HS-5 (cell line): ENCODE data around the gene FAM193B.
"Not testable (repeated sequence)": the region's sequence is repeated elsewhere in the genome, so short reads cannot be mapped to it uniquely, and the experiment has no call there.

ENCODE experiments used
- DNase-seq: peaks from one replicate; pipeline ENCODE4 v3.0.0-alpha.2; 2012; ENCODE audit warnings: low read depth

Gene FAM193B

DNA sequence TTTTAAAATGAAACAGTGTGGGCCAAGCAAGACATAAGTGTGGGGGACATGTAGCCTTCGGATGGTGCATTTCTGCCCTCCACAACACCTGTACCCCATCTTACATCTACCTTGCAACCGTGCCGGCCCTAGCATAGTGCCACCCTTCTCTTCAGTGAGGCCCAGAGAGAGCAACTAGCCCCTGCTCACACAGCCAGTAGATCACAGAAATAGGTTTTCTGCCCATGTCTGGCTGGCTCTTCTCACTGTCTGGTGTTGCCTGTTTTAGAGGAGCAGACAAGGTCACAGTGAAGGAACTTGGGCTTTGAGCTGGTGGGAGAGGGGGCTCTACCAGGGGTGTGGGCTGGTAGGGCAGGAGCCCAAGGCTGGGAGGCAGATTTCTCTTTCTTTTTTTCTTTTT is 68.1 kb downstream of the FAM193B start:
- no peak for DNase-seq

DNA sequence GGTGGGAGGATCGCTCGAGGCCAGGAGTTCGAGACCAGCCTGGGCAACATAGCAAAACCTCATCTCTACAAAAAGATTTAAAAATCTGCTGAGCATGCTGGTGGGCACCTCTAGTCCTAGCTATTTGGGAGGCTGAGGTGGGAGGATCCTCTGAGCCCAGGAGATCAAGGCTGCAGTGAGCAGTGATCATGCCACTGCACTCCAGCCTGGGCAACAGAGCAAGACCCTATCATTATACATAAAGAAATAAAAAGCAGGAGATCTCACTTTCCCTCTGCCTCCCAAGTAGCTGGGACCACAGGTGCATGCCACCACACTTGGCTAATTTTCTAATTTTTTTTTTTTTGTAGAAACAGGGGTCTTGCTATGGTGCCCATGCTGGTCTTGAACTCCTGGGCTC is 68.6 kb downstream of the FAM193B start:
- not testable (repeated sequence) for DNase-seq

DNA sequence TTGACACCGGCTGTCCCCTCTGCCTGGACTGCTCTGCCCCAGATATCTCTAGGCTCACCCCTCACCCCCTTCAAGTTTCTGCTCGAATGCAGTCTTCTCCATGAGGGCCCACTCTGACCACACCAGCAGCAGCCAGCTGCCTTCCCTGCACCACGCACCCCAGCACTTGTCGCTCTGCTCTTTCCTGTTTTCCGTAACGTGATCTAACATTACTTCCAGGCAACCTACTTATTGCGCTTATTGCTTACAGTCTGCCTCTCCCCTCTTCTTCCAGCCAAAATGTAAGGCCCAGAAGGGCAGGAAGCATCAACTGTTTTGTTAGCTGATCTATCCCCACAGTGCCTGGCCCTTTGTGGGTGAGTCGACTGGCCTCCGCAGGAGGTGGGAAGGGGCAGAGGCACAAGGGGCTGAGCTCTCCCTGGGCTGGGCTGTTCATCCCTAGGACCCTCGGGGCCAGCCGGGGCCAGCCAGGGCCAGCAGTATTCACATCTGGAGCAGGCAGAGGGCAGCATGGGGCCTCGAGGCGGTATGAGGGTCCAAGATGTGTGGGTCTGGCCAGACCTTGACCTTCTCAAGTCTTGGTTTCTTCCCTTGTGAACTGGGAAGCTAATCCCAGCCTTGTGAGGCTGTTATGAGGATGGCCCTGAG is 69.3 kb downstream of the FAM193B start:
- no peak for DNase-seq

DNA sequence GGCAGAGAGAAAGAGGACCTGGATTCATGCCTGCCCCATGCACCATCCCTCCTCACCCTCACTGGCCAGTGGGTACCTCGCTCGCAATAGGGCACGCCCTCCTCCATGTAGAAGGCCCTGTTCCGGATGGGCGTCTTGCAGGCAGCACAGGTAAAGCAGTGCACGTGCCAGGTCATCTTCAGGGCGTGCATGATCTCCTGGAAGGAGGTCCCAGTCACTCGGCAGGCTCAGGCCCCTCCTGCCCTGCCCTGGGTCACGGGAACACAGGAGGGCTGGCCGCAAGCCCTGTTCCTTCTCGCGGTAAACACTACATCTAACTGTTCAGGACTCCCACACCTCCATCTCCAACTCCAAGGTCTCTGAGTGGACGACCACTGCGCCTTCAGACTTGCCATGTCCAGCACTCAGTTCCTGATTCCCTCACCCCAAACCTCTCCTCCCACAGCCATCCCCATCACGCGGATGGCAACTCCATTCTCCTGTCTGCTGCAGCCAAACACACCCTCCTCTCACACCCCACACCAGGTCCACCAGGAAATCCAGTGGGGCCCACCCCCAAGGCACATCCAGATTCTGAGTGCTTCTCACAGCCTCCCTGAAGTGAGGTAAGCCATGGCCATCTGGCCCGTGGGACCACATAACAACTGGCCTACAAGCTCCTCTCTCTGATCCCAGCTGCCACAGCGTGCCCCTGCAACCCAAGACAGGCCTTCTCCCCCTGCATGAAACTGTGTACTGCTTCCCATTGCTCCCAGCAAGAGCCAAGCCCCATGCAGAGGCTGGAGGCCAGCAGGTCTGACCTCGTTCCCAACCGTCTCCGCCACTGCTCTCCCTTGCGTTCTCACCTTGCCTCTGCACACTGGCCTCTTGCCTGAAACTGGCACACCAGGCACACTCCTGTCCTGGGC is 70.1 kb downstream of the FAM193B start:
- no peak for DNase-seq

DNA sequence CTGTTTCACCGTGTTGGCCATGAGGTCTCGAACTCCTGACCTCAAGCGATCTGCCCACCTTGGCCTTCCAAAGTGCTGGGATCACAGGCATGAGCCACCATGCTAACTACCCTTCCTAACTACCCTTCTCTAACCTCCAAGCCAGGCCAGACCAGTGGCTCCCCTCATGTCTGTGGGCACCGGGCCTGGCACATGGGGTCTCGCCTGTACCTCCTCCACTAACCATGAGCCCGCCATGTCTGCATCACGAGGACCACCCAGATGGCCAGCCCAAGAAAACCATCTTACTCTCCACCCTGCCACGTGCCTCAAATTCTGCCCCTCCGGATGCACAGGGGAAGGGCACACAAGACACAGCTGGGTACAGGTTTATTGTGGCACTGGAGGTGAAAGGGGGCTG is 71.3 kb downstream of the FAM193B start:
- no peak for DNase-seq

DNA sequence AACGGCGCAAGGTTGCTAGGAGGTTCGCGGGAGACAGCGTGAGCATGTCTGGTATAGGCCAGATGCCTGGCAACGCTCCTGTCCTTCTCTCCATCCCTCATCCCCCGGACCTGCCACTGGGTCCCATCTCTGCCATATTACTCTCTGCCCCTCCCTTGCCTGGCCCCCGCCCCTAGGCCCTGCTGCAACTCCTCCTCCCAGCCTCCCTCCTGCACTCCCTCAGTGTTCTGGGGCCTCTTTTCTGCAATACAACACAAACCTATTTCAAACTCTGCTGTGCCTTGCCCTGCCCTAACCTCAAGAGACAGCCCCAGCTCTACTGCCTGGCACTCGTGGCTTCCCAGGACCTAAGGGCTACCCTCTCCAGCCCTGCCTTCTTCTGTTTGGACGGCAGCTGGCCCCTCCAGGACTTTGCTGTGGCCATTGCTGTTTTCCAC is 72.0 kb downstream of the FAM193B start:
- DNase-seq: no peak

DNA sequence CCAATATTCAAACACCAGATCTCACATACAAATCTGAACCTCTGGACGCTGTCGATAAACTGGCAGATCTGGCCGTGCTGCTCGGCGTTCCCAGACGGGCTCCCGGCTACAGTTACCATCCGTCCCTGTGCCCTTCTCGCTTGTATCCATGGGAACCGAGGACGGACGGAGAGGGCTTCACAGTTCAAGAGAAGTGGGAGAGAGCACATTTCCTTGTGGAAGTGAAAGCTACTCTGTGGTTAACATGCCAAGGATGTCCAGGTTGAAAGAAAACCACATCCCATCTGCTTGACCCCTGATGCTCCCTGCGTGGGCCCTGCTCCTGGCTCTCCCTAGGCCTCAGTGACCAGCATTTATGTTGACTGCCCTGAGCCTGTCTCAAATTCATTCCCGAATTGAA is 74.6 kb downstream of the FAM193B start:
- no peak for DNase-seq

DNA sequence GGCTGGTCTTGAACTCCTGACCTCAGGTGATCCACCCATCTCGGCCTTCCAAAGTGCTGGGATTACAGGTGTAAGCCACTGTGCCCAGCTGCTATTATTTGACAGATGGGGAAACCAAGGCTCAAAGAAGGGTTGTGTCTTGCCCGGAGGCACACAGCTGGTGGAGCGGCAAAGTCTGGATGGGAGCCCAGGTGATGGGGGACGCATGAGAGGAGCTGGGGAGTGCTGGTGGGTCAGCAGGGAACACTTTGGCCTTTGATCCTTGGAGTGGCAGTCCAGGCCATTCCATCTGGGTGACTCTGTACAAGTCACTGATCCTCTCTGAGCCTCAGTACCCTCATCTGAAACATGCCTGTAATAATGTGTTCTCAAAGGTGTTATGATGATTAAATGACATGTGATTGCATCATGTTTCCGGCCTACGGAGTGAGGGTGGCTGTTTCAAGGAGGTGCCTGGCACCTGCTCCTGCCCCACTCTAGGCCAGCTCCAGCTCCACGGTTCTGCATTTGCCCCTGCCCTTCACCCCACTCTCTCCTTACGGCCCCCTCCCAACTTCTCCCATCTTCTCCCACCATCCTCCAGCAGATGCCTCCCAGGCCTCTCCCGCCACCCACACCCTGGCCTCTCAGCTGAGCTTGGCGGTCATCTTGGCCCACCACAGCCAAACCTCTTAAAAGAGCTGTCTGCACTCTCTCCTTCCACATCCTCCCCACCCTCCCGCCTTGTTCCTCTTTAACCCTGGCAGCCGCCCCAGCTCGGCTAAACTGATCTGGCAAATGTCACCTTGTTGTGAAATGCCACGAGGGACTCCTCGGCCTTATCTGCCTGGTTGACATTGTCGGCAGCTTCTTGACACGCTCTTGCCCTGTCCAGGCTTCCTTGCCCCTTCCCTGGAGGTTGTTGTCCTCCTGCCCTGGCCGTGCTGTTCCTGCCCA is 75.4 kb downstream of the FAM193B start:
- DNase-seq: no peak

DNA sequence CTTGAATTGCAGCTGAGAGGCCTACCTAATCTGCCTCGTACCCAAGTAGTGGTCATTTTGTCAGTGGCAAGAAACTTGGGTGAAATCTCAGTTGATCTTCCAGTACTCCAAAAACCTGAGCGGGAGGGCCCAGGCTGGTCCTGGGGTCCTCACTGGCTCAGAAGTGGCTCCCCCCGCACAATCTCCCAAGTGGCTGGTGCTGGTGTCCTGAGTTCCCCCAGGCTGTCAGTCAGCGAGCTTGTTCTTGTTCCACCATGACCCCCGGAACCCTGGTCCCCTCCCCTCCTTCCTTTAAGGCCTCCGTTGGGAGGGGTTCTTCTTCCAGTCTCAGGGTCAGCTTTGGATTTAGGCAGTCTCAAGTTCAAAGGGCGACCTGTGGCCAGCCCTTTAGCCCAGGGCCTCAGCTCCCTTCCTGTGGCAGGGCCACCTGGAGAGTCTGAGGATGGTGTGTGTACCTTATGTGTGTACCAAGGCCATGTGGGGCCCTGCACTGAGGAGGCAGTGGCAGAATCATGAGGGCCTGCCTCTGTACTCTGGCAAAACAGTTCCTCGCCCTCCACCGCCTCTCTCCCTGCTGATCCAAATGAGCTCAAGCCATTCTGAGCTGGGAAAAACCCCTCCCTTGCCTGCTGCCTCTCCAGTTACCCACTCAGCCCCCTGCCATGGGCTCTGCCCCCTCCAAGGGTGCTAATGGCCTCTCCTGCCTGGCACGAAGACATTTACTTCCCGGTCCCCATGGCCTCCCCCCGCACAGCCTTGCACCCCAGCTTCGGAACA is 76.5 kb downstream of the FAM193B start:
- no peak for DNase-seq

DNA sequence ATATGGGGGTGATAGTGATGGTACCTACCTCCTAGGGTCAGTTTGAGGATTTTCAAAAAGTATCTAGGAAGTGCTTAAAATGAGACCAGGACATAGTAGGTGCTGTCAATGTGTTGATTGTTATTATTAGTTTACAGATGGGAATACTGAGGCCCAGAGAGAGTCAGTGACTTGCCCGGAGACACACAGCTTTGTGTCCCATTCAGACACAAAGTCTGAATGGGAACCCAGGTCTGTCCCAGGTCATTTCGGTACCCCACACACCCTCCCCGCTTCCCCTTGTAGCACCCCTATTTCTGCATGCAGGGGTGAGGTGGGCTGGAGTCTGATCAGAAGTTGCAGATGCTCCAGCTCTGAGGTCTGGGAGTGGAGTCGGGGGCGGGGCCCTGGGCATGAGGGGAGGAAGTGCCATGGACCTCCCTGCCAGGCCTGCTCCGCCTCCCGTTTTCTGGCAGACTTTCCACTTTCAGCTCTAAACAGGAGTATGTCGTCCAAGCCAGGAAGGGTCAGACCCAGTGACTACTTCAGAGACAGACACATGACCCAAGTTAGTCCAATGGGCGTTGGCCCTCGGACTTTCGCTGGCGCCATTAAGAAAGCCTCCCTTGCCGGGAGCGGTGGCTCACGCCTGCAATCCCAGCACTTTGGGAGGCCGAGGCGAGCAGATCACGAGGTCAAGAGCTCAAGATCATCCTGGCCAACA is 77.7 kb downstream of the FAM193B start:
- DNase-seq: no peak

DNA sequence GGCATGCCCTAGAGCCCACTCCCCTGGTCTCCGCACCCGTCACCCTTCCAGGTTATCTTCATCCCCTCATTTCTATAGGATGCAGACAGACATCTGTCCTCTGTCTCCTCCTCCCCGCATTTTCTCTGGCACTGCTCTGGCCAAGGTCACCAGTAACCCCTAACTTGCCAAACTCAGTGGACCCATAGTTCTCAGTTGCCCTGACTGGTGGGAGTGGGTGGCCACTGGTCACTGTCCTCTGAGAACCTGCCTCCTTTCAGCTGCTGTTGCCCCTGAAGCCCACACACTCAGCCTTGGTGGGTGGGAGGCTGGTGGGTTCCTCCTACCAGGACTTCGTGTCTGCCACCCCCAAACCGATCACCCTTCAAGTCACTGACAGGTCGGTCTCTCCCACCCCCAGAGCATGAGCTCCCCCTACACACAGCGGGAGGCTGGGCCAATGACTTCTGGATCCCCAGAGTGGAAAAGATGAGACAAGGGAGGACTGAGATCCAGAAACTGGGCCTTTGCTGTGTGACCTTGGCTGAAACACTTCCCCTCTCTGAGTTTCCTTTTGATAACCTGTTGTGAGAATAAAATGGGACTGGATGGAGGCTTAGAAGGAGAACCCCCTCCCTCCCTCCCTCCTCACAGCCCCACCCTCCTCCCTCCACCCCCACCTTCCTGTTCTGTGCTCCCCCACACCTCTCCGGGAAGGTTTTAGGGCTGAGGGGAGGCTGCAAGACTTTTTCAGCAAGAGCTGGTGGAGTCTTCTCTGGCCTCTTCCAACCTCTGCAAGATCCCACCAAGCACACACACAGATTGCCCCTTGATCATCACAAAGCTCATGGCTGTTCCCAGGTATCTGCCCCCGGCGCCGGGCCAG is 78.6 kb downstream of the FAM193B start:
- no peak for DNase-seq

DNA sequence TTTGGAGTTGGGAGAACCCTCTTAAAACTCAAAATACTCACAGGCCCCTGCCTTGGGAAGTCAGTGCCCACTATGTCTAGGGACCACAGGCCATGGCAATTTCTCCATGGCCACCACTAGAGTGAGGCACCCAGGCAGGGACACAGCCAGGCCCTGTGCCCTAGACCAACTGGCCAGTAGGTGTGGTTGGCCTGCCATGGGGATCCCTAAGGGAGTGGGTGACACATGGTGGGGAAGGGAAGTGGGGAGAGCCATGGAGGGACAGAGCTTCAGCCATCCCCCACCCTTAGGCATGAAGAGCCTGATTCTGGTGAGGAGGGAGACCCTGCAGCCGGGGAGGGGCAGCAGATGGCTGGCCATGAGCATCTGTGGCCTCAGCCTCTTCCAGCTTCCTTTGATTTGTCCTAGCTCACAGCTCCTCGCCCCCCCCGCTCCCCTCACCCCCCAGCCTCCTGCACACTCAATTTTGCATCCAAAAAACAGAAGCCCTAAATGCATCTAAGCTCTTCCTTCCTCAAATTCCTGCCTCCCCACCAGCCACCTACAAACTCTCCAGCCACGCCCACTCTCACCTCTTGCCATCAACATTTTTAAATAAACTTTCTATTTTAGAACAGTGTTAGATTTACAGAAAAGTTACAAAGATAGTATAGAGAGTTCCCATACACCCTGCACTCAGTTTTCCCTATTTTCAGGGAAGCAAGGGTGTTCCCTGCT is 79.4 kb downstream of the FAM193B start:
- no peak for DNase-seq

DNA sequence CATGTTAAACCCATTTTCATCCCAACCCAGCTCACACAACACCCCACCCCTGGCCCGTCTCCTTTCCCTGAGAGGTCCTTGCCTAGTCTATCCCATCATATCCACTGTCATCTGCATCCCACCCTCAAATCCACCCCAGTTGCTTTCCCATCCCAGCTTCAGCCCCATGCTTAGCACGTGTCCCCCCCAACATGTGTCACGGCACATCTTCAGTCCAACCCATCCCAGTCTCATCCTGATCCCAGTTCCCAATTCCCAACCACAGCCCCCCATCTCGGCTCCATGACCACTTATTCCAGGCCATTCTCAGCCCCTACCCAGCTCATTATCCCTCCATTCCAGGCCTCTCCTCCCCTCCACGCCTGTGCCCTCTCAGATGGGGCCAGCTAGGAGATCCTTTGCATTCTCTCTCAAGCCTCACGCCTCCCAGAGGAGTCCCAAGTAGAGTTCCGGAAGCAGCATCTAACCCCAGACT is 80.3 kb downstream of the FAM193B start:
- DNase-seq: no peak

DNA sequence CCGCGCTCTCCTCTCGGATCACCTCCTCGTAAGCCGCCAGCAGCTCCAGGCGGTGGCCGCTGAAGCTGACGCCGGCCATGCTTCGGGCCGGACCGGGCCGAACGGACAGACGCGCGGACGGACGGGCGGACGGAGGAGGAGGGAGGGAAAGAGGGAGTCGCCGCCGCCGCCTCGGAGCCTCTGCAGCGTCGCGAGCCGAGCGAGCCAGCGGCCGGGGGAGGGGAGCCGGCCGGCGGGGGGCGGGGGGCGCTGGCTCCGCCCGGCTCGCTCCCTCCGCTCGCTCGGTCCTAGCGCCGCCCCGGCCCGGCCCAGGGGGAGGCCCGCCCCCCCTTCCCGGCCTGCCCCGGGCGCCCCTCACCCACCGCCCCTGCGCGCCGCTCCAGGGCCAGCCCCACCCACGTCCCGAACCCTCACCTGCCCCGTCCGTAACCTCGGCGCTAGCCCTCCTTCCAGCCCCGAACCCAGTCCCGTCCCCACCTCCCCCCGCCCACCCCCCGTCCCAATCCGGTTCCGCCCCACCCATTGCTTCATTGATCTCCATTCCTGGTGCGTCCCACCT is 80.8 kb downstream of the FAM193B start, which contains the start of gene DBN1:
Gene DBN1, minus strand, starts transcription at position 192 of the 559 bp plus-strand sequence. Its CDS starts 113 bp downstream, at position 79.
- DNase-seq: no peak

DNA sequence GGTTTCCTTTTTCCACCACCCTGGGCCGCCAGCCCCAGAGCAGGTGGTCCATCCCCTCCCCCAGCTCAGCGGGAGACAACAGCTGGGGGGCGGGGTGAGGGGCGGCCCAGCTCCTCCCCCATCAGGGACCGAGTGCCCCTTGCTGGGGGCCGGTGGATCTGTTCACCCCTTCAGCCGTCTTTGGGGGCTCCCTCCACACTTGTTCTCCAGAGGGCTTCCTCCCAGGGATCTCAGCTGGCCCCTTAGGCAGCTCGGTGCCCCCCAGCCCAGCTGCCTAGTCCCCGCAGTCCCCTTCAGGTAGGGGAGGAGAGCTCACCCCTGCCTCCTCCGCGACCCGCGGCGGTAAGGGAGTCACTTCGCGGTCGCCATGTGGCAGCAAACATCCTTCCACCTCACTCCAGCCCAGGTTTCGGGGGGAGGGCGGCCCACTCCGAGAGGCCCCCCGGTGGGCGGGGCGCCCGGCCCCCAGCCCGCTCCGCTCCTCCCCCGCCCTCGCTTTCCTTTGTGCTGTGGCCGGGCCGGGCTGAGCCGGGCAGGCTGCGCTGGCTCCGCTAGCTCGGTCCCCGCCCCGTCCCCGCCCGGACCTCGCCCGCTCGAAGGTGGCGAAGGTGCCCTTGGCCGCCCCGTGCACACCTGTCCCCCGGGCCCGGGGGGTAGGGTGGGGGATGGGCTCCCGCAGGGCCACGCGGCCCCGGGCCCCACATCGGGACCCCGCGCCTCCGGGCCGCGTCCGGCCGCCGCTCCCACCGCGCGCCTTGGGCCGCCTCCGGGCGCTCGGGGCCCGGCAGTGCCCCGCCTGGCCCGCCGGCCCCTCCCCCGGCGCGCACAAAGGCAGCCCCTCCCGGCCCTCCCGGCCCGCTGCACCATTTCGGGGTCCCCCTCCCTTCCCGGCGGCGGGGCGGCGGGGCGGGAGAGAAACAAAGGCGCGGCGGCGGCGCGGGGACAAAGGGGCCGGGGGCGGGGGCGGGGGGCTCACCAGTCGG is 81.6 kb downstream of the FAM193B start:
- DNase-seq: no peak

DNA sequence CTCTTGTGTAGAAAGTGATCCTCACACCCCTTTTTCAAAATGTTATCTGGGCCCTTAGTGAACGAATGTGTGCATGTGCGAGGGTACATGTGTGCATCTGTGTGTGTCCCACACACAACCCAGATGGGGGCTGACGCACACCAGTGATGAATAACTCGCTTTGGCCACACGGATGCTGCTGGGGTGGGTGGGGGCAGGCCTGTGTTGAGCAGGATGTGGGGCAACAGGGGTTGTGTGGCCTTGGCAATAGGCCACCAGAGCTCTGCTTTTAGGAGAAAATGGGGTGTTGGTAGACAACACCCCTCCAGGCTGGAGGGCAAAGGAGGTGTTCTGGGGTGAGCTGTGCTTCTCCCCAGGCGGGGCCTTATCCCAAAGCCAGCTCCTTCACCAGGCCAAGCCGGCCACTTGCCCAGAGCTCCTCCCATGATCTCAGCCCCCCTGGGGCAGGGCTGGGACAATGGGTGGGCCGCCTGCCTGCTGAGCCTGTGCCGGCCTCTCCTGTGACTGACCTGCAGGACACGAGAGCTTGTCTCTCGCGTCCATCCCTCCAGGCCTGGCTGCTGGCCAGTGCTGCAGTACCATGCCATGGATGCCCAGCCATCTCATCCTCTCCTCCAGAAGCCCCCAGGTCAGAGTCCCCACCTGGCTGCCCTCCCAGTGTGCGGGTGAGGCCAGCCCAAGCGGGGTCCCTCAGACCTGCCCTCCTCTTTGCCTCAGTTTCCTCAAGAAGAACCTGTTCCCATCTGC is 82.6 kb downstream of the FAM193B start:
- no peak for DNase-seq
